Astrocyte (in vitro differentiated cells and primary cell): ENCODE results near the gene TAS1R1. TPM values are rescaled to one million over a fixed set of nuclear protein-coding genes. Genes with fewer than 3 reads are reported as not detected.

ENCODE experiments used
- DNase-seq: peaks from one replicate; pipeline ENCODE4 v3.0.0-alpha.2; 2010; ENCODE audit warnings: low read depth
- FAIRE-seq: peaks from 2 replicates; lab custom pipeline; 2011; peaks lifted over from hg19 to GRCh38; lab: Jason Lieb, UNC
- H2AFZ ChIP-seq: 2 replicates; pipeline ENCODE4 v1.6.0; 2012; ENCODE audit warnings: low read depth, low read length, inconsistent platforms
- H3K27ac ChIP-seq: 2 replicates; pipeline ENCODE4 v1.5.1; 2011; ENCODE audit warnings: low read depth, low read length, inconsistent platforms
- H3K27me3 ChIP-seq: 2 replicates; pipeline ENCODE4 v1.6.0; 2011; ENCODE audit warnings: low read length, inconsistent platforms; ENCODE audit not compliant: insufficient read depth
- H3K36me3 ChIP-seq: 2 replicates; pipeline ENCODE4 v1.5.1; 2011; ENCODE audit warnings: low read length, inconsistent platforms; ENCODE audit not compliant: insufficient read depth
- H3K4me1 ChIP-seq: 2 replicates; pipeline ENCODE4 v1.5.1; 2011; ENCODE audit warnings: low read length, inconsistent platforms; ENCODE audit not compliant: insufficient read depth
- H3K4me2 ChIP-seq: 2 replicates; pipeline ENCODE4 v1.6.0; 2012; ENCODE audit warnings: low read length, inconsistent platforms
- H3K4me3 ChIP-seq: 2 replicates; pipeline ENCODE4 v1.5.1; 2011; ENCODE audit warnings: low read depth, mild to moderate bottlenecking, low read length, inconsistent platforms; ENCODE audit not compliant: insufficient read depth
- H3K79me2 ChIP-seq: 2 replicates; pipeline ENCODE4 v1.6.0; 2012; ENCODE audit warnings: mild to moderate bottlenecking, low read length, inconsistent platforms; ENCODE audit not compliant: insufficient read depth
- H3K9ac ChIP-seq: 2 replicates; pipeline ENCODE4 v1.6.0; 2012; ENCODE audit warnings: mild to moderate bottlenecking, low read length, inconsistent platforms
- H3K9me3 ChIP-seq: 2 replicates; pipeline ENCODE4 v1.5.1; 2012; ENCODE audit warnings: low read depth, mild to moderate bottlenecking, low read length, inconsistent platforms; ENCODE audit not compliant: insufficient read depth
- H4K20me1 ChIP-seq: 2 replicates; pipeline ENCODE4 v1.6.0; 2012; ENCODE audit warnings: low read length, inconsistent platforms; ENCODE audit not compliant: insufficient read depth
- H3K27ac Mint-ChIP-seq: one replicate; pipeline ENCODE4 v1.8.0; 2021; ENCODE audit warnings: mild to moderate bottlenecking, mixed read lengths; ENCODE audit not compliant: unreplicated experiment
- H3K27me3 Mint-ChIP-seq: one replicate; pipeline ENCODE4 v1.8.0; 2021; ENCODE audit warnings: low read depth, mixed read lengths; ENCODE audit not compliant: unreplicated experiment
- H3K36me3 Mint-ChIP-seq: one replicate; pipeline ENCODE4 v1.8.0; 2021; ENCODE audit warnings: low read depth, mixed read lengths; ENCODE audit not compliant: unreplicated experiment
- H3K4me1 Mint-ChIP-seq: one replicate; pipeline ENCODE4 v1.8.0; 2021; ENCODE audit warnings: low read depth, mixed read lengths; ENCODE audit not compliant: unreplicated experiment
- H3K4me3 Mint-ChIP-seq: one replicate; pipeline ENCODE4 v1.8.0; 2021; ENCODE audit warnings: mild to moderate bottlenecking, moderate library complexity, mixed read lengths; ENCODE audit not compliant: unreplicated experiment
- H3K9me3 Mint-ChIP-seq: one replicate; pipeline ENCODE4 v1.8.0; 2021; ENCODE audit warnings: mild to moderate bottlenecking, mixed read lengths; ENCODE audit not compliant: unreplicated experiment
- EZH2 ChIP-seq: IDR thresholded peaks from 2 replicates; pipeline ENCODE4 v1.6.1; 2012; ENCODE audit warnings: mild to moderate bottlenecking, low read length, inconsistent platforms; ENCODE audit not compliant: insufficient read depth
- total RNA-seq: library from RNA; stranded (reverse); gene quantifications from 2 replicates; pipeline ENCODE4 v1.2.1, GENCODE V29; 2021
- TF ChIP-seq, protein P1 (sequence below): IDR thresholded peaks from 2 replicates; pipeline ENCODE4 v1.5.1; 2011; ENCODE audit warnings: low read depth, mild to moderate bottlenecking, inconsistent platforms, low read length, moderate library complexity; ENCODE audit not compliant: insufficient read depth

Gene TAS1R1
- total RNA-seq, 1 donor from 2014 or later, result not detected

DNA sequence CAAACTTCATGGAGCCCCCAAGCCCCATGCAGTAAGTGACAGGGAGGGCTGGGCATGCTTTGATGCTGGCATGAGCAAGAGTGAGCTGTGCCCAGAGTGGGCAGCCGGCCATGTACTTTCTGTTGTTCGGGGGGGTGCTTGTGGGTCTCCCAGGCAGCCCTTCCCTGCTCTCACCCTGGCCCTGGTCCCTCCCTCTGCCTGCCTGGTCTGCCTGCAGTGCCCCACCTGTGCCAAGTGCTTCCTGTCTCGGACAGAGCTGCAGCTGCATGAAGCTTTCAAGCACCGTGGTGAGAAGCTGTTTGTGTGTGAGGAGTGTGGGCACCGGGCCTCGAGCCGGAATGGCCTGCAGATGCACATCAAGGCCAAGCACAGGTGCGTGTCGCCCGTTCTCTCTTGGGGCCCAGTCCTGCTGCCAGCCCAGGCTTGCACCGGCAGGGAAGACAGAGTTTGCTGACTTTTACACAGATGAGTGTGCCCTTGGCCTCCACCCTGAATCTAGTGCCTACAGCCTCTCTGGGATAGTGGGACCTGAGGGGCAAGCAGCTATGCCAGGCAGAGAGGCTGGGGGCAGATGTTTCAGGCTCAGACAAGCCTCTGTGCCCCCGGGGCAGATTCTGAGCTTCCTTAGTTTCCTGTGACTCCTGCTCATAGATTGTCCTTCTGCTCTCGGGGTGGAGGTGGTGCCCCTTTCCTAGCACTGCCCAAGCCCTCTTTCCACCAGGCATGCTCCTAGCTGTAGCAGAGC, 32.3 kb downstream of the TAS1R1 start:
- no peaks in the 10 kb centered on the region for H3K9me3 ChIP-seq
- H3K36me3 Mint-ChIP-seq, result peaks cover 15% of the 10 kb centered on the region
- no peak overlapping the region for H3K27ac ChIP-seq
- H3K9me3 Mint-ChIP-seq, result no peaks in the 10 kb centered on the region
- no peaks in the 10 kb centered on the region for H3K27me3 ChIP-seq
- no peak overlapping the region for H3K4me2 ChIP-seq
- H3K4me1 Mint-ChIP-seq, result peaks cover 2% of the 10 kb centered on the region
- peaks cover 29% of the 10 kb centered on the region for H3K79me2 ChIP-seq
- no peak overlapping the region for H2AFZ ChIP-seq
- no peaks in the 10 kb centered on the region for H3K27me3 Mint-ChIP-seq
- no peaks in the 10 kb centered on the region for H3K4me1 ChIP-seq
- peaks cover 73% of the 10 kb centered on the region for H4K20me1 ChIP-seq
- peaks cover 7% of the 10 kb centered on the region for H3K36me3 ChIP-seq
- no peak overlapping the region for H3K9ac ChIP-seq
- no peak for DNase-seq
- no peak overlapping the region for H3K27ac Mint-ChIP-seq
- H3K4me3 Mint-ChIP-seq, result no peak overlapping the region
- no peak for TF ChIP-seq EZH2
- TF ChIP-seq, protein P1, sequence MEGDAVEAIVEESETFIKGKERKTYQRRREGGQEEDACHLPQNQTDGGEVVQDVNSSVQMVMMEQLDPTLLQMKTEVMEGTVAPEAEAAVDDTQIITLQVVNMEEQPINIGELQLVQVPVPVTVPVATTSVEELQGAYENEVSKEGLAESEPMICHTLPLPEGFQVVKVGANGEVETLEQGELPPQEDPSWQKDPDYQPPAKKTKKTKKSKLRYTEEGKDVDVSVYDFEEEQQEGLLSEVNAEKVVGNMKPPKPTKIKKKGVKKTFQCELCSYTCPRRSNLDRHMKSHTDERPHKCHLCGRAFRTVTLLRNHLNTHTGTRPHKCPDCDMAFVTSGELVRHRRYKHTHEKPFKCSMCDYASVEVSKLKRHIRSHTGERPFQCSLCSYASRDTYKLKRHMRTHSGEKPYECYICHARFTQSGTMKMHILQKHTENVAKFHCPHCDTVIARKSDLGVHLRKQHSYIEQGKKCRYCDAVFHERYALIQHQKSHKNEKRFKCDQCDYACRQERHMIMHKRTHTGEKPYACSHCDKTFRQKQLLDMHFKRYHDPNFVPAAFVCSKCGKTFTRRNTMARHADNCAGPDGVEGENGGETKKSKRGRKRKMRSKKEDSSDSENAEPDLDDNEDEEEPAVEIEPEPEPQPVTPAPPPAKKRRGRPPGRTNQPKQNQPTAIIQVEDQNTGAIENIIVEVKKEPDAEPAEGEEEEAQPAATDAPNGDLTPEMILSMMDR, result no peak
- H3K4me3 ChIP-seq, result no peak overlapping the region
- no peak for FAIRE-seq

DNA sequence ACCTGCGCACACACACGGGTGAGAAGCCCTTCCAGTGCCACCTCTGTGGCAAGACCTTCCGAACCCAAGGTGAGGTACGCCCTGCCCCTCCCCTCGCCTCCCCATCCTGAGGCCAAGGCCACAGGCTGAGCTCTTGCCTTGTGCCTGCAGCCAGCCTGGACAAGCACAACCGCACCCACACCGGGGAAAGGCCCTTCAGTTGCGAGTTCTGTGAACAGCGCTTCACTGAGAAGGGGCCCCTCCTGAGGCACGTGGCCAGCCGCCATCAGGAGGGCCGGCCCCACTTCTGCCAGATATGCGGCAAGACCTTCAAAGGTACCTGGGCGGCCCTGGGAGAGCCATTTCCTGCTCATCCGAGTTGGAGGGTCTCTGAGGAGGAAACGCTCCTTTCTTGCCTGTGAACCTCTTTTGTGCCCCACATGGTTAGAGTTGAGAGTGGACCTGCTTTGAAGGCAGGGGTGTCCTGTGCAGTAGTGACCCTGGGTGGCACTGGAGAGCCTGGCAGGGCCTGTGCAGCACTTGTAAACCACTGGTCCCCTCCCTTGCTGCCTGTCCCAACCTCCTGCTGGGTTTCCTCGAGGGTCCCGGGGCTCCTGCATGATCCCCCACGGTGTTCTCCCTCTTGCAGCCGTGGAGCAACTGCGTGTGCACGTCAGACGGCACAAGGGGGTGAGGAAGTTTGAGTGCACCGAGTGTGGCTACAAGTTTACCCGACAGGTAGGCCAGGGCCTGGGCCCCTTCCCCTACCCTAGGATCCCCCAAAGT, 33.2 kb downstream of the TAS1R1 start:
- no peak for FAIRE-seq
- no peak overlapping the region for H3K4me3 Mint-ChIP-seq
- peaks cover 13% of the 10 kb centered on the region for H3K36me3 ChIP-seq

More for the DNA sequence above, 33.2 kb downstream of the TAS1R1 start:
- H3K27me3 Mint-ChIP-seq, result no peaks in the 10 kb centered on the region
- H3K9me3 Mint-ChIP-seq, result no peaks in the 10 kb centered on the region
- H3K27ac Mint-ChIP-seq, result no peak overlapping the region
- TF ChIP-seq EZH2, result no peak
- TF ChIP-seq, protein P1, result no peak
- H3K4me3 ChIP-seq, result no peak overlapping the region
- no peaks in the 10 kb centered on the region for H3K4me1 ChIP-seq
- no peak overlapping the region for H3K27ac ChIP-seq
- no peak overlapping the region for H3K4me2 ChIP-seq
- peaks cover 2% of the 10 kb centered on the region for H3K4me1 Mint-ChIP-seq
- no peak overlapping the region for H3K9ac ChIP-seq
- H3K36me3 Mint-ChIP-seq, result peaks cover 15% of the 10 kb centered on the region
- DNase-seq, result no peak
- no peaks in the 10 kb centered on the region for H3K9me3 ChIP-seq
- peaks cover 36% of the 10 kb centered on the region for H3K79me2 ChIP-seq
- H4K20me1 ChIP-seq, result peaks cover 78% of the 10 kb centered on the region
- no peaks in the 10 kb centered on the region for H3K27me3 ChIP-seq
- no peak overlapping the region for H2AFZ ChIP-seq
